ENCODE measurements around the gene POLR3E. TPM values are rescaled to one million over a fixed set of nuclear protein-coding genes. Genes with fewer than 3 reads are reported as not detected.

The POLR3E gene
- total and polyA plus RNA-seq, 4 experiments from 2014 or later, result 10.0 to 94.0 (median 52.2) TPM

GRCh38 chr16:22352723-22353122 is 55.5 kb downstream of the POLR3E start:
- Histone ChIP-seq H3K27me3 (ENCODE audit: insufficient read depth, low read length) (no peaks in the 10 kb centered on the region), H3K4me3 (ENCODE audit: low read length in 2 of 2) (no peak overlapping the region), H3K27ac (ENCODE audit: low read depth, low read length) (peak overlapping the region; percentile 20), H3K9me3 (ENCODE audit: control insufficient read depth in 1 of 2, low read length in 2 of 2) (no peaks in the 10 kb centered on the region), H3K36me3 (ENCODE audit: insufficient read depth, low read length) (peaks cover 22% of the 10 kb centered on the region), H3K4me1 (ENCODE audit: insufficient read depth, low read length) (peaks cover 55% of the 10 kb centered on the region)
- Mint-ChIP-seq H3K4me3 (no peak overlapping the region), H3K27me3 (no peaks in the 10 kb centered on the region), H3K27ac (peak overlapping the region in 6 of 7 donors; percentile 22 to 68 (median 32)), H3K9me3 (no peaks in the 10 kb centered on the region), H3K4me1 (peaks cover 34 to 61% (median 46%) of the 10 kb centered on the region in 4 donors), H3K36me3 (peaks cover 53 to 64% of the 10 kb centered on the region in 2 donors)
- CTCF ChIA-PET (ENCODE audit: partially characterized antibody), result interaction anchor here (1.5 to 3.5 kb wide), 5 partner anchors 17 to 34 kb away, joined by 4 to 11 read pairs (median 8); partner anchors contain the start of gene CDR2
- POLR2A ChIA-PET (ENCODE audit: partially characterized antibody), result interaction anchor here (0.8 to 19.5 kb wide), 4 partner anchors 14 to 18 kb away, joined by 3 to 449 read pairs (median 10); partner anchors contain the start of gene CDR2
- DNase-seq, result no peak
- intact Hi-C loops (cut with micrococcal nuclease), result no loop called here

GRCh38 chr16:22353191-22353919 is 56.1 kb downstream of the POLR3E start:
- H3K4me1 ChIP-seq (ENCODE audit: insufficient read depth, low read length), result peaks cover 61% of the 10 kb centered on the region
- POLR2A ChIA-PET (ENCODE audit: partially characterized antibody), result interaction anchor here (0.6 to 19.5 kb wide), 9 partner anchors 9 to 84 kb away, joined by 3 to 449 read pairs (median 6); partner anchors contain the start of gene CDR2
- H3K4me1 Mint-ChIP-seq, result peaks cover 39 to 67% (median 52%) of the 10 kb centered on the region in 4 donors

GRCh38 chr16:22353933-22354541 is 56.8 kb downstream of the POLR3E start:
- H3K27ac ChIP-seq (ENCODE audit: low read depth, low read length), result no peak overlapping the region
- Mint-ChIP-seq H3K4me3 (peak overlapping the region in 4 of 8 donors; percentile 4 to 74 (median 54)), H3K9me3 (no peaks in the 10 kb centered on the region), H3K36me3 (peaks cover 44 to 56% of the 10 kb centered on the region in 2 donors), H3K27ac (peak overlapping the region in 6 of 7 donors; percentile 36 to 92 (median 66)), H3K4me1 (peaks cover 44 to 73% (median 57%) of the 10 kb centered on the region in 4 donors), H3K27me3 (no peaks in the 10 kb centered on the region)
- ChIA-PET CTCF (ENCODE audit: partially characterized antibody) (interaction anchor here (1.0 to 3.5 kb wide), 6 partner anchors 16 to 276 kb away, joined by 3 to 11 read pairs (median 8); partner anchors contain the start of gene CDR2), POLR2A (ENCODE audit: partially characterized antibody) (interaction anchor here (0.9 to 19.5 kb wide), 6 partner anchors 9 to 83 kb away, joined by 3 to 449 read pairs (median 9); partner anchors contain the start of gene CDR2)
- no peaks in the 10 kb centered on the region for H3K9me3 ChIP-seq (ENCODE audit: control insufficient read depth in 1 of 2, low read length in 2 of 2)
- H3K27me3 ChIP-seq (ENCODE audit: insufficient read depth, low read length), result no peaks in the 10 kb centered on the region
- no peak for DNase-seq
- peaks cover 11% of the 10 kb centered on the region for H3K36me3 ChIP-seq (ENCODE audit: insufficient read depth, low read length)
- intact Hi-C loops (cut with micrococcal nuclease), result no loop called here
- H3K4me1 ChIP-seq (ENCODE audit: insufficient read depth, low read length), result peaks cover 68% of the 10 kb centered on the region
- no peak overlapping the region for H3K4me3 ChIP-seq (ENCODE audit: low read length in 2 of 2)

More at GRCh38 chr16:22353191-22353919, 56.1 kb downstream of the POLR3E start:
- Histone ChIP-seq H3K9me3 (ENCODE audit: control insufficient read depth in 1 of 2, low read length in 2 of 2) (no peaks in the 10 kb centered on the region), H3K4me3 (ENCODE audit: low read length in 2 of 2) (no peak overlapping the region), H3K27ac (ENCODE audit: low read depth, low read length) (peak overlapping the region; percentile 20), H3K36me3 (ENCODE audit: insufficient read depth, low read length) (peaks cover 17% of the 10 kb centered on the region), H3K27me3 (ENCODE audit: insufficient read depth, low read length) (no peaks in the 10 kb centered on the region)
- peak in 2 of 5 donors; percentile 15 to 60 for DNase-seq
- intact Hi-C loops (cut with micrococcal nuclease), result no loop called here
- peaks cover 51 to 62% of the 10 kb centered on the region in 2 donors for H3K36me3 Mint-ChIP-seq
- peak overlapping the region in 6 of 8 donors; percentile 2 to 74 (median 36) for H3K4me3 Mint-ChIP-seq
- CTCF ChIA-PET (ENCODE audit: partially characterized antibody), result interaction anchor here (1.0 to 3.5 kb wide), 6 partner anchors 17 to 276 kb away, joined by 3 to 11 read pairs (median 8); partner anchors contain the start of gene CDR2
- no peaks in the 10 kb centered on the region for H3K9me3 Mint-ChIP-seq
- H3K27me3 Mint-ChIP-seq, result no peaks in the 10 kb centered on the region
- peak overlapping the region; percentile 60 to 92 (median 80) for H3K27ac Mint-ChIP-seq

- H3K36me3 ChIP-seq (ENCODE audit: insufficient read depth, low read length), result no peaks in the 10 kb centered on the region
- no peaks in the 10 kb centered on the region for H3K9me3 ChIP-seq (ENCODE audit: control insufficient read depth in 1 of 2, low read length in 2 of 2)
- ChIA-PET CTCF (ENCODE audit: partially characterized antibody) (interaction anchor here (0.9 kb wide), 1 partner anchor 18 kb away, joined by 3 read pairs; no protein-coding TSS in a partner anchor), POLR2A (ENCODE audit: partially characterized antibody) (interaction anchor here (0.7 to 19.5 kb wide), 8 partner anchors 9 to 163 kb away, joined by 3 to 449 read pairs (median 3); partner anchors contain the start of gene CDR2)
- intact Hi-C loops (cut with micrococcal nuclease), result no loop called here
- H3K36me3 Mint-ChIP-seq, result peaks cover 38 to 49% of the 10 kb centered on the region in 2 donors
- no peaks in the 10 kb centered on the region for H3K9me3 Mint-ChIP-seq
- H3K27ac ChIP-seq (ENCODE audit: low read depth, low read length), result peak overlapping the region; percentile 36
- H3K27me3 Mint-ChIP-seq, result no peaks in the 10 kb centered on the region
- no peak overlapping the region for H3K4me3 ChIP-seq (ENCODE audit: low read length in 2 of 2)
- H3K27ac Mint-ChIP-seq, result peak overlapping the region; percentile 42 to 92 (median 78)
- H3K4me1 ChIP-seq (ENCODE audit: insufficient read depth, low read length), result peaks cover 83% of the 10 kb centered on the region
- no peaks in the 10 kb centered on the region for H3K27me3 ChIP-seq (ENCODE audit: insufficient read depth, low read length)
- peak in 2 of 5 donors; percentile 26 to 39 for DNase-seq
- peak overlapping the region in 6 of 8 donors; percentile 27 to 71 (median 62) for H3K4me3 Mint-ChIP-seq
- peaks cover 49 to 88% (median 69%) of the 10 kb centered on the region in 4 donors for H3K4me1 Mint-ChIP-seq
Observed at GRCh38 chr16:22355487-22355908, 58.3 kb downstream of the POLR3E start.

- intact Hi-C loops (cut with micrococcal nuclease), result no loop called here
- peak in 1 of 5 donors; percentile 62 for DNase-seq
- Mint-ChIP-seq H3K9me3 (no peaks in the 10 kb centered on the region), H3K4me3 (peak overlapping the region; percentile 36 to 88 (median 79)), H3K27ac (peak overlapping the region; percentile 88 to 98 (median 96)), H3K36me3 (peaks cover 31 to 44% of the 10 kb centered on the region in 2 donors), H3K4me1 (peaks cover 51 to 91% (median 72%) of the 10 kb centered on the region in 4 donors), H3K27me3 (no peaks in the 10 kb centered on the region)
- no peaks in the 10 kb centered on the region for H3K9me3 ChIP-seq (ENCODE audit: control insufficient read depth in 1 of 2, low read length in 2 of 2)
- no peaks in the 10 kb centered on the region for H3K27me3 ChIP-seq (ENCODE audit: insufficient read depth, low read length)
- H3K36me3 ChIP-seq (ENCODE audit: insufficient read depth, low read length), result no peaks in the 10 kb centered on the region
- no peak overlapping the region for H3K4me3 ChIP-seq (ENCODE audit: low read length in 2 of 2)
- POLR2A ChIA-PET (ENCODE audit: partially characterized antibody), result interaction anchor here (0.9 to 19.5 kb wide), 15 partner anchors 9 to 711 kb away, joined by 3 to 449 read pairs (median 11); partner anchors contain the start of gene CDR2
- peaks cover 95% of the 10 kb centered on the region for H3K4me1 ChIP-seq (ENCODE audit: insufficient read depth, low read length)
- H3K27ac ChIP-seq (ENCODE audit: low read depth, low read length), result peak overlapping the region; percentile 52
- CTCF ChIA-PET (ENCODE audit: partially characterized antibody), result interaction anchor here (0.7 to 2.6 kb wide), 7 partner anchors 13 to 56 kb away, joined by 3 to 16 read pairs (median 6); no protein-coding TSS in a partner anchor
Observed at GRCh38 chr16:22356930-22357634, 59.9 kb downstream of the POLR3E start.

GRCh38 chr16:22357635-22357971 is 60.4 kb downstream of the POLR3E start:
- Mint-ChIP-seq H3K36me3 (peaks cover 36 to 43% of the 10 kb centered on the region in 2 donors), H3K27ac (peak overlapping the region; percentile 88 to 98 (median 96)), H3K27me3 (no peaks in the 10 kb centered on the region), H3K9me3 (no peaks in the 10 kb centered on the region), H3K4me3 (peak overlapping the region; percentile 56 to 88 (median 79)), H3K4me1 (peaks cover 51 to 91% (median 70%) of the 10 kb centered on the region in 4 donors)
- H3K4me3 ChIP-seq (ENCODE audit: low read length in 2 of 2), result no peak overlapping the region
- H3K4me1 ChIP-seq (ENCODE audit: insufficient read depth, low read length), result peaks cover 95% of the 10 kb centered on the region
- ChIA-PET CTCF (ENCODE audit: partially characterized antibody) (interaction anchor here (0.5 to 2.6 kb wide), 9 partner anchors 12 to 631 kb away, joined by 3 to 16 read pairs (median 5); no protein-coding TSS in a partner anchor), POLR2A (ENCODE audit: partially characterized antibody) (interaction anchor here (0.9 to 19.5 kb wide), 17 partner anchors 10 to 711 kb away, joined by 3 to 449 read pairs (median 8); partner anchors contain the start of genes CDR2 and MOSMO)
- peak overlapping the region; percentile 52 for H3K27ac ChIP-seq (ENCODE audit: low read depth, low read length)
- peaks cover 5% of the 10 kb centered on the region for H3K36me3 ChIP-seq (ENCODE audit: insufficient read depth, low read length)
- H3K9me3 ChIP-seq (ENCODE audit: control insufficient read depth in 1 of 2, low read length in 2 of 2), result no peaks in the 10 kb centered on the region
- peak in 4 of 5 donors; percentile 49 to 59 (median 56) for DNase-seq
- intact Hi-C loops (cut with micrococcal nuclease), result no loop called here
- H3K27me3 ChIP-seq (ENCODE audit: insufficient read depth, low read length), result no peaks in the 10 kb centered on the region

All from CD4-positive, alpha-beta memory T cell (primary cell).